PC-9 (cell line): ENCODE measurements around the gene CADM4.

Source experiments
- CTCF ChIP-seq: fragments of 200-600 bp; sonication (generic); conservative IDR thresholded peaks from 2 replicates; pipeline ENCODE4 v1.6.1; 2017; ENCODE audit warnings: mixed run types, antibody characterized with exemption, mild to moderate bottlenecking, moderate library complexity
- EZH2 ChIP-seq: fragments of 200-600 bp; sonication (generic); IDR thresholded peaks from 2 replicates; pipeline ENCODE4 v1.8.0; 2017; ENCODE audit warnings: antibody characterized with exemption, low read depth

- TF ChIP-seq CTCF = no peak
- TF ChIP-seq EZH2 = no peak
Measured at GRCh38 chr19:43683905-43684304, 44.3 kb upstream of the CADM4 start.
